Ramos (cell line): ENCODE measurements around the gene IFIT5.
"Not testable (repeated sequence)": the region's sequence is repeated elsewhere in the genome, so short reads cannot be mapped to it uniquely, and the experiment has no call there.

ENCODE experiments used
- in situ Hi-C: fragments of 300-500 bp; cut with MboI; formaldehyde crosslinking; loops from one replicate; pipeline ENCODE4 v1.14.3; 2022; ENCODE audit warnings: low sequenced_read_pairs; ENCODE audit not compliant: unreplicated experiment

Gene IFIT5, protein sequence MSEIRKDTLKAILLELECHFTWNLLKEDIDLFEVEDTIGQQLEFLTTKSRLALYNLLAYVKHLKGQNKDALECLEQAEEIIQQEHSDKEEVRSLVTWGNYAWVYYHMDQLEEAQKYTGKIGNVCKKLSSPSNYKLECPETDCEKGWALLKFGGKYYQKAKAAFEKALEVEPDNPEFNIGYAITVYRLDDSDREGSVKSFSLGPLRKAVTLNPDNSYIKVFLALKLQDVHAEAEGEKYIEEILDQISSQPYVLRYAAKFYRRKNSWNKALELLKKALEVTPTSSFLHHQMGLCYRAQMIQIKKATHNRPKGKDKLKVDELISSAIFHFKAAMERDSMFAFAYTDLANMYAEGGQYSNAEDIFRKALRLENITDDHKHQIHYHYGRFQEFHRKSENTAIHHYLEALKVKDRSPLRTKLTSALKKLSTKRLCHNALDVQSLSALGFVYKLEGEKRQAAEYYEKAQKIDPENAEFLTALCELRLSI

GRCh38 chr10:89414146-89414878 is at the start of gene IFIT5:
TSS of gene IFIT5 (plus strand) at chr10:89414568. CDS start at chr10:89414799, 231 bp downstream.
- in situ Hi-C loops = no loop called here

- in situ Hi-C loops = no loop called here
Observed at GRCh38 chr10:89367529-89367928, 46.8 kb upstream of the IFIT5 start.

DNA sequence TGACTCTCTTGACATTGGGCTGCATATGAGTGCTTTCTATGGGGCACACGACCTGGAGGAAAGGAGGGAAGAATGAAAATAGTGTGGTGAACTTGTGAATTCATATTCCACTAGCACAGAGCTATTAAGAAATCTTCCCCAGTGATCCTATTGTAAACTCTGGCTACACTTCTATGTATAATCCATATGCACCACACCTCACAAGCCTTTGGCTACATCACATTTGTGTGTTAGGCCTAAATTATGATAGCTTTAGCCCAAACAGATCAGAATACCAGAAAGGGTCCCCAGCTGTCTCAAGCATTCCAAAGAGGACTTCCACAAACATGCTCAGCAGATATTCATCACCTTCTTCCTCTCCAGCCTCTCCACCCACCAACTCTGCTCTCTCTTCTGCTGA is 46.2 kb upstream of the IFIT5 start:
- in situ Hi-C loops = no loop called here

DNA sequence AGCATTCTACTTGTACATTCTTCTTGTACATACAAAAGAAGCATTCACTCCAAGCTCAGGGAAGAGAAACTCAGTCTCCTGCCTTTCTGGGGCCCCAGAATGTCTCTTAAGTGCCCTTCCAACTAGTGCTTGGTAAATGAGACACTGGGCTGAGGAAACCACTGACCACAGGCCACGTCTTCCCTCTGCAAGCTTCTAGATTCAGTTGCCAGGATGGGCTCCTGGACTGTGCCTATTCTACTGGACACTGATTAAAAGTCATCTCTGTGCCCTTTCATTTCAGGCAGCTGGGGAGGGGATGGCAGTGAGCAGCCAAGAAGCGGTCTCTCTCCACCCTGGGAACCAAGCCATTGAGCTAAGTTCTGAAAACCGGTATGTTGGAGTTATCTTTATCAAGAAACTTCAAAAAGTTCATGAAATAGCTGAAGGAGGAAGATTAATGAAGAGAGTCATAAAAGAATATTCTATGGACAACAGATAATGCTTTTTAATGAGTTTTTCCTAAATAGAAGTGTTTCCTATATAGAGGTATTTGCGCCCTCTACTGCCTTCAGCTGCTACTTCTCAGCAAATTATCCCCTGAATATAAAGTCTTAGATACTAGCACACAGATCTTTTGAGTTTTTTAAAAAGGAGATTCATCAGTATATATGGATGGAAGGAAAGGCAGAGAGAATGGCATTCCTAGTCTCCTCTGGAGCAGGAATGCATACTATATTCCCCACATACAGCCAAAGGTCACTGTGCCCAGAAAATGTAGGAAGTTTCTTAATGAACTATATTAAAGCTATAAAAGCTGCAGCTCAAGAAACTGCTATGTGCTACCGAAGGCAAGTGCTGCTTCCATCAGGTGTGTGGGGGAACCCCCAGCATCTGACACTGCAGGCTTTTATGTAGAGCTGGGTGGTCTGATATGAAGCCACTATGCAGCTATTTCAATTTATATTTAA is 44.9 kb upstream of the IFIT5 start:
- in situ Hi-C loops = no loop called here

DNA sequence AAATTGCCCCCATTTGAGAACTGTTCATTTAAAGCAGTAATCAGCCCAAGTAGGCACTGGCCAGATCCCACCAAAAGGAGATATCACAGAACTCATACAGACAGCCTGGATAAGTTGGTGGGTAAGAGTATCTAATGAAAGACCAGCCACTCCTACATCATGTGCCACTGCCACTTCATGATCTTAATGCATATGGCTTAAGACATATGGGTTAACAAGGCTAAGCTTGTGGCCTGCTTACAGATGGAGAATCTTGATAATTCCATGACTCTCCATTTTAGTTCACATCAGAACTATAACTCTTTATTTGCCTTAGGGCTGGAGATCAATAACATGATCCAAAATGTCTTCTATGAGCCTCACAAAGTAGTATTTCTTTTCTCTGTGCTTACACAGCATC is 43.3 kb upstream of the IFIT5 start:
- in situ Hi-C loops = no loop called here

- in situ Hi-C loops = no loop called here
Observed at GRCh38 chr10:89371987-89372386, 42.4 kb upstream of the IFIT5 start.

GRCh38 chr10:89373916-89374711 is 40.3 kb upstream of the IFIT5 start:
- in situ Hi-C loops = no loop called here

GRCh38 chr10:89374713-89375141 is 39.6 kb upstream of the IFIT5 start:
- in situ Hi-C loops = no loop called here

GRCh38 chr10:89377705-89378637 is 36.4 kb upstream of the IFIT5 start, which contains the start of gene IFIT1B:
TSS of gene IFIT1B (plus strand) at chr10:89378056. CDS start at chr10:89378136, 80 bp downstream.
- in situ Hi-C loops = no loop called here

DNA sequence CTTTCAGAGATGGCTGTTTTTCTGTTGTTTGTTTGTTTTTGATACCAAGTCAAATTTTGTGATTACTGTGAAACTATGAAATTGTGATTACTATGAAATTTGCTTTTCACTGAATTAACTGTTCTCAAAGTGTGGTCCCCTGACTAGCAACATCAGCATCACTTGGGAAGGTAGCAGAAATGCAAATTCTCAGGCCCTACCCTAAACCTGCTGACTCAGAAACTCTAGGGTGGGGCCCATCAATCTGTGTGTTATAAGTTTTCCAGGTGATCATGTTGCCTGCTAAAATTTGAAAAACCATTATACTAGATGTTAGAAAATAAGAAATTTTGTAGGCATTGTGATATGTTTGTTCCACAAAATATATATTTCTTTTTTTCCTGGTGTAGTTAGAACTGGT is 35.3 kb upstream of the IFIT5 start:
- in situ Hi-C loops = no loop called here

- in situ Hi-C loops = no loop called here
Observed at GRCh38 chr10:89382757-89383156, 31.6 kb upstream of the IFIT5 start.

GRCh38 chr10:89384474-89385340 is 29.7 kb upstream of the IFIT5 start:
- in situ Hi-C loops = no loop called here

- in situ Hi-C loops = no loop called here
Observed at GRCh38 chr10:89388806-89389205, 25.6 kb upstream of the IFIT5 start.

- in situ Hi-C loops = no loop called here
Observed at GRCh38 chr10:89389254-89389653, 25.1 kb upstream of the IFIT5 start.

DNA sequence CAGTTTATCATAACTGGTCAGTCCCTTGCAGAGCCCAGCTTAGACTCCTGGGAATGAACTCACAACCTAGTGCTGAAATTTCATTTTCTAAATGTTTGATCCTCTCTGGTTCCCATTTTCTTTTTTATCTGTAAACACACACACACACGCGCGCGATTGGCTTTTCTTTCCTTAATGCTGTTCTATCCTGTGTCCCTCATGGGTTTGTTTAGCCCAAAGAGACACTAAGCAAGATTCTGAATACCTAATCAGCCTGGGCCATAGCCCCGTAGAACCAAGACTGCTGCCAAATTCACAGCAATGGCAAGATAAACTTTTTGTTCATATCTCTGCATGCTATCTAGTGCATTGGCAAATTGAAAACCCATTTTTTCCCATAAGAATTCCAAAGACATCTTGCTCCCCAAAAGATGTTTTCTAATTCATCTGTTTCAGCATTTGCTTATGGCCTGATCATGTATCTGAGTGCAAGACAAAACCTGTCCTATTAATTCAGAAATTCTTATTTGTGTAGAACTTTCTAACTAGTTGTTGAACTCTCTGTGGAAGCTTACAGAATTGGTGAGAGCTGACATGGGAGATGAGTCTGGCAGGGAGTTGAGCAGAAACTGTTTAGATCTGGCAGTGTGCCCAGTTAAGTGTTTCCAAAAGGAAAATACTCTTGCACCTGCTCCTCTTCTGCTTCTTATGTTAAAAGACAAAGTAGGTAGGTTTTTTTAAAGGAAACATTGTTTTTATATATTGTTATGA is 23.7 kb upstream of the IFIT5 start:
- in situ Hi-C loops = no loop called here

GRCh38 chr10:89391226-89391576 is 23.2 kb upstream of the IFIT5 start:
- in situ Hi-C loops = not testable (repeated sequence)
